Activated CD8-positive, alpha-beta memory T cell treated with anti-CD3 and anti-CD28 coated beads for 36 hours (primary cell): ENCODE results near the gene DIP2C. TPM values are rescaled to one million over a fixed set of nuclear protein-coding genes. Genes with fewer than 3 reads are reported as not detected.
"Not testable (repeated sequence)": the region's sequence is repeated elsewhere in the genome, so short reads cannot be mapped to it uniquely, and the experiment has no call there.

Experiments used
- CTCF ChIA-PET: fragments of 350-600 bp; sonication (Branson Sonifier 250); formaldehyde crosslinking; loops from one replicate; lab custom pipeline; 2021; ENCODE audit warnings: antibody characterized with exemption; lab: Charles Lee
- POLR2A ChIA-PET: fragments of 350-600 bp; sonication (Branson Sonifier 250); formaldehyde crosslinking; loops from one replicate; lab custom pipeline; 2021; ENCODE audit warnings: antibody characterized with exemption; lab: Charles Lee
- total RNA-seq, 2 experiments: library from RNA; stranded (reverse); gene quantifications; one replicate each; pipeline ENCODE4 v1.2.3, GENCODE V29; 2021

DIP2C gene
- total RNA-seq, 2 experiments from 2014 or later, result 0.08 TPM

- CTCF ChIA-PET, result no interaction called here
Measured at GRCh38 chr10:427761-428519, 261.5 kb downstream of the DIP2C start.

GRCh38 chr10:425365-425764 lies 264.1 kb downstream of the DIP2C start:
- CTCF ChIA-PET, POLR2A ChIA-PET: not testable (repeated sequence)

More at GRCh38 chr10:427761-428519, 261.5 kb downstream of the DIP2C start:
- POLR2A ChIA-PET, result no interaction called here

- POLR2A ChIA-PET, result not testable (repeated sequence)
- CTCF ChIA-PET, result interaction anchor here (0.7 kb wide), 2 partner anchors 95 to 546 kb away, joined by 3 to 5 read pairs; no protein-coding TSS in a partner anchor
Measured at GRCh38 chr10:424724-425123, 264.7 kb downstream of the DIP2C start.

GRCh38 chr10:423178-423577 lies 266.3 kb downstream of the DIP2C start:
- CTCF ChIA-PET, result no interaction called here
- POLR2A ChIA-PET, result interaction anchor here (0.6 kb wide), 1 partner anchor 283 kb away, joined by 3 read pairs; no protein-coding TSS in a partner anchor

GRCh38 chr10:422675-423074 lies 266.8 kb downstream of the DIP2C start:
- CTCF ChIA-PET, result no interaction called here
- POLR2A ChIA-PET, result no interaction called here

GRCh38 chr10:422241-422640 lies 267.2 kb downstream of the DIP2C start:
- CTCF ChIA-PET, result no interaction called here
- POLR2A ChIA-PET, result no interaction called here

GRCh38 chr10:421170-421569 lies 268.3 kb downstream of the DIP2C start:
- CTCF ChIA-PET, result no interaction called here
- POLR2A ChIA-PET, result no interaction called here

- CTCF ChIA-PET, result no interaction called here
- POLR2A ChIA-PET, result no interaction called here
Measured at GRCh38 chr10:420154-421121, 269.0 kb downstream of the DIP2C start.

GRCh38 chr10:418894-419293 lies 270.6 kb downstream of the DIP2C start:
- ChIA-PET CTCF (no interaction called here), POLR2A (no interaction called here)

- CTCF ChIA-PET, result no interaction called here
- POLR2A ChIA-PET, result no interaction called here
Measured at GRCh38 chr10:418226-418625, 271.2 kb downstream of the DIP2C start.

GRCh38 chr10:416091-416515 lies 273.4 kb downstream of the DIP2C start:
- ChIA-PET POLR2A (no interaction called here), CTCF (no interaction called here)

- ChIA-PET CTCF (interaction anchor here (0.9 kb wide), 1 partner anchor 399 kb away, joined by 3 read pairs; no protein-coding TSS in a partner anchor), POLR2A (no interaction called here)
Measured at GRCh38 chr10:413662-414071, 275.8 kb downstream of the DIP2C start.

- ChIA-PET CTCF (no interaction called here), POLR2A (no interaction called here)
Measured at GRCh38 chr10:412109-412508, 277.4 kb downstream of the DIP2C start.

- ChIA-PET POLR2A (no interaction called here), CTCF (no interaction called here)
Measured at GRCh38 chr10:411603-412002, 277.9 kb downstream of the DIP2C start.

GRCh38 chr10:409408-410040 lies 279.9 kb downstream of the DIP2C start:
- ChIA-PET POLR2A (no interaction called here), CTCF (no interaction called here)

GRCh38 chr10:408236-408635 lies 281.2 kb downstream of the DIP2C start:
- ChIA-PET CTCF (no interaction called here), POLR2A (no interaction called here)

- ChIA-PET CTCF (no interaction called here), POLR2A (no interaction called here)
Measured at GRCh38 chr10:406976-407375, 282.5 kb downstream of the DIP2C start.

GRCh38 chr10:405648-406047 lies 283.8 kb downstream of the DIP2C start:
- POLR2A ChIA-PET, result no interaction called here

GRCh38 chr10:404991-405390 lies 284.5 kb downstream of the DIP2C start:
- ChIA-PET POLR2A (no interaction called here), CTCF (no interaction called here)

More at GRCh38 chr10:405648-406047, 283.8 kb downstream of the DIP2C start:
- CTCF ChIA-PET, result no interaction called here

GRCh38 chr10:404346-404745 lies 285.1 kb downstream of the DIP2C start:
- POLR2A ChIA-PET, result no interaction called here
- CTCF ChIA-PET, result no interaction called here
